ENCODE data around the gene CFAP47. TPM values are rescaled to one million over a fixed set of nuclear protein-coding genes. Genes with fewer than 3 reads are reported as not detected.

Gene CFAP47, protein sequence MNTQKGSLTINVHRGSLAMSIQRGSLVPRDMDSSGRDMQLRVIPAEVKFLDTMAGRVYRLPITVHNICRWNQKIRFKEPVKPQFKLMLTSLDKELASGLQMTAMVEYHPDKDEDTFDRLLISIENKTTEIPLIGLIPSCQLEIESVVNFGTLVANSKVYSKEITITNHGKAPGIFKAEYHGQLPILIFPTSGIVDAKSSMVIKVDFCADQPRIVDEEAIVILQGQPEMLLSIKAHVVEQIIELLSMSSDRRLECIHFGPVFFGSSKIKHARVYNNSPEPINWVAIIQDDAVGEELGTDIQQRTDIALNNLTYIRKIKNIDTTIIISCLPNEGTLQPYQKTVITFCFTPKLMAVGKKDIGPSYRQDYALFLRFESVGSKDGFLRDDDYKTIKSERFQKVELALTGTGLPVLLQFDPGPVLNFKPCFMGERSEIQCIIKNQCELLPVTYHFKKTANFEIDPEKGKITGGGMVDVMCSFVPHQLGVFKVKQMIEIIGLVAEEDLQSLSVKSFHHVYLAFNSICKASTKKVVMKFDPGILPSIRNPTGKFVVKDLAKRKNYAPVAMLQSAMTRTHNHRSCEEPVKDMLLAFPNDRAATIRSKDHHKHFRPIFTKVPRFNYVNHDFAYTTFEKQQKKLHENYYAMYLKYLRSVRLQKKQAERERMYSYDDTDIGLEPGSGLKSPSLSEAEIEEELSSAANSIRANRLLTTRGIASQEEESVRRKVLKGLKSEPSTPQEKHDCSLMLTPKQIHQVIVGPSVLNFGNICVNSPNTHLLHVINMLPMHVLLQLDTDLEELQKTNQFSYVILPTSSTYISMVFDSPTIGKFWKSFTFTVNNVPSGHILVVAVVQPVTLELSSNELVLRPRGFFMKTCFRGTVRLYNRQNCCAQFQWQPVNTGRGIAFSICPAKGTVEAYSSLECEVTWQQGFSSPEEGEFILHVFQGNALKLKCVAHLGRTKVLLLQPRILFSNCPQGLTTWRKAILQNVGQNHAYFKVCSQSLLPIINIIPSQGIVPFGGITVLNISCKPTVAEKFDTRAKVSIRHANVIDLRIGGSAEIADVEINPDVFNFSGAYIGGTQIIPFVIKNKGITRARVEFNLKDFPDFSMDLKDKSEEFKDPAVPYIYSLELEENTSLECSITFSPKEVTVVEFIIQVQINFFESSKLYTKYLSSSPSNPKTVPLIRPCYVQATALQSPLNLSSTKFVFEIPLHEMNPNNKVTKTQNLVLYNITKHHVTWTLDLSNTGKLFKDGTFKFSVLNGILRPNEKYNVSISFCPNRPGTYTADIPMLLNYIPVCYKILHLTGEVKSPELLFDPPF (N-terminal part only)
- total RNA-seq (10 to 100 TPM in 1 of 7 donors, under 1 TPM in 5, not detected in 1; 0.15 to 34.5 (median 0.80) TPM), polyA plus RNA-seq (under 1 TPM; 0.05 to 0.12 TPM)
- long read RNA-seq, donor 1: 0 reads
- long read RNA-seq, donor 2: 0 reads
- long read RNA-seq, donor 3: 0 reads

DNA sequence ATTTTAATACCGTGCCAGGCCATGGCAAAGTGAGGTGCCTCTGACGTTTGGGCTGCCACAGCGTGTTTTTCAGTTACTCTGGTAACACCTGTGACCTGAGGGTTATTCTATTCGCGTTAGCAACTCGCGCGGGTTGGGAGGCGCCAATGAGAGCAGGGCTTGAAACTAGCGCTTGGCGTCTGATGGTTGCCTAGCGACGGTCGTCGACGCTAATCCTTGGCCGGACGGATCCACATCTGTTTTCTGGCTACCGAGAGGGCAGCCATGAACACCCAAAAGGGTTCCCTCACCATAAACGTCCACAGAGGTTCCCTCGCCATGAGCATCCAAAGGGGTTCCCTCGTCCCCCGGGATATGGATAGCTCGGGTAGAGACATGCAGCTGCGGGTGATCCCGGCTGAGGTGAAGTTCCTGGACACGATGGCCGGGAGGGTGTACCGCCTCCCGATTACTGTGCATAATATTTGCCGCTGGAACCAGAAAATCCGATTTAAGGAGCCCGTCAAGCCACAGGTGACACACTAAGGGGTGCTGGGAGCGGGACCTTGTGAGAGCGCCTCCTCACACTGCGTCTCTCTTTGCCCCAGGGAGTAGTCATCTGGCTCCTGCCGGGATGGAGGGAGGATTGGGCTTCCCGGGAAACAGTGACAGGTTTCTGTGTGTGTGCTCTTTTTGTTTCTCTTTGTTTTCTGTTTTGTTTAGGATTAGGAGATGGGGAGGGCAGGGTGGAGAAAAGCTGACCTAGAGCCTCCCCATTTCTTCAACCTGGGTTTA is at the start of gene CFAP47:
CFAP47 (plus strand) TSS at position 199 of the 774 bp plus-strand sequence; CDS start at position 265, 66 bp downstream.
- TF ChIP-seq, protein P1, sequence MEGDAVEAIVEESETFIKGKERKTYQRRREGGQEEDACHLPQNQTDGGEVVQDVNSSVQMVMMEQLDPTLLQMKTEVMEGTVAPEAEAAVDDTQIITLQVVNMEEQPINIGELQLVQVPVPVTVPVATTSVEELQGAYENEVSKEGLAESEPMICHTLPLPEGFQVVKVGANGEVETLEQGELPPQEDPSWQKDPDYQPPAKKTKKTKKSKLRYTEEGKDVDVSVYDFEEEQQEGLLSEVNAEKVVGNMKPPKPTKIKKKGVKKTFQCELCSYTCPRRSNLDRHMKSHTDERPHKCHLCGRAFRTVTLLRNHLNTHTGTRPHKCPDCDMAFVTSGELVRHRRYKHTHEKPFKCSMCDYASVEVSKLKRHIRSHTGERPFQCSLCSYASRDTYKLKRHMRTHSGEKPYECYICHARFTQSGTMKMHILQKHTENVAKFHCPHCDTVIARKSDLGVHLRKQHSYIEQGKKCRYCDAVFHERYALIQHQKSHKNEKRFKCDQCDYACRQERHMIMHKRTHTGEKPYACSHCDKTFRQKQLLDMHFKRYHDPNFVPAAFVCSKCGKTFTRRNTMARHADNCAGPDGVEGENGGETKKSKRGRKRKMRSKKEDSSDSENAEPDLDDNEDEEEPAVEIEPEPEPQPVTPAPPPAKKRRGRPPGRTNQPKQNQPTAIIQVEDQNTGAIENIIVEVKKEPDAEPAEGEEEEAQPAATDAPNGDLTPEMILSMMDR (IDR thresholded peaks at IDR 0.05): no peak
- TF ChIP-seq EP300 (IDR thresholded peaks at IDR 0.05) (no peak), POLR2A (IDR thresholded peaks at IDR 0.05) (no peak)
- Histone ChIP-seq H3K36me3 (no peaks in the 10 kb centered on the region), H3K9me3 (no peaks in the 10 kb centered on the region), H3K27me3 (no peaks in the 10 kb centered on the region), H3K27ac (no peak within 1 kb of the TSS), H3K4me1 (ENCODE audit: insufficient read depth) (no peaks in the 10 kb centered on the region), H3K4me3 (no peak within 1 kb of the TSS)
- intact Hi-C loops (cut with DNase I): no loop called here
- no peak for DNase-seq
- WGBS, 3 donors: 21 to 40% (median 22%) methylated on average over 38 of the region's 38 CpGs

DNA sequence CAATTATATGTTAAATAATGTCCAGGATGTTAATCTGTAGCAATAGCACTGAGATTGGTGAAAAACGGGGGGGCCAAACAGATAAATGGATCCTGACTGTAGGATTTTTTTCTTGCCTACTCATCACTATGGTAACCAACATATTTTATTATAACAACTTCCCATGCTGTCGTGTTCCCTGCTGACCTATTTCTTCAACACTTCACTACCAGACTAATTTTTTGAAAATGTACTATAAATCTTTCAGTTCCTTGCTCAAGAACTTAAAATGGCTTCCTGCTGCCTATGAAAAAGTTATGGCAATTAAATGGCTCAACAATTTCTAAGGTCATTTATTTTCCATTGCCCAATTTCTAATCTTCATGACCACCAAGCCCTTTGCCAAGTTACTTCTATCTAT is 38.9 kb upstream of the CFAP47 start:
- H3K9me3 ChIP-seq: no peaks in the 10 kb centered on the region
- no peaks in the 10 kb centered on the region for H3K27me3 ChIP-seq
- no peak for TF ChIP-seq EP300 (IDR thresholded peaks at IDR 0.05)
- no peak for TF ChIP-seq POLR2A (IDR thresholded peaks at IDR 0.05)
- TF ChIP-seq, protein P1 (IDR thresholded peaks at IDR 0.05): no peak
- H3K27ac ChIP-seq: no peak overlapping the region
- no peaks in the 10 kb centered on the region for H3K4me1 ChIP-seq (ENCODE audit: insufficient read depth)
- DNase-seq: no peak
- no peaks in the 10 kb centered on the region for H3K36me3 ChIP-seq
- intact Hi-C loops (cut with DNase I): no loop called here
- WGBS, 3 donors: 20 to 35% (median 23%) methylated on average over 2 of the region's 2 CpGs
- no peak overlapping the region for H3K4me3 ChIP-seq

DNA sequence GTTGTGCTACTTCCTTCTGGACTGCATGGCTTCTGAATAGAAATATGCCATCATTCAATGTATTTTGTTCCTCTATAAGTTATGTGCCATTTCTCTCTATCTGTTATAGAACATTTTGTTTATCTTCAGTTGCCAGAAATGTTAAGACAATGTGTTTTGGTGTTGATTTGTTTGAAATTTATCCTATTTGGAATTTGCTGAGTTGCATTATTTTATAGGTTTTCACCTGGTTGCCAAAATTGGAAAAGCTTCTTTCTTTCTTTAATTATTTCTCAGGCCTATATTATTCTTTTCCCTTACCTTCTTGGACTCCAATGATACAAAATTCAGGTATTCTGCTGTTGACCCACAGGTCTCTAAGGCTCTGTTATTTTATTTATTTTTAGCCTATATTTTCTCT is 33.4 kb upstream of the CFAP47 start:
- Histone ChIP-seq H3K27ac (no peak overlapping the region), H3K36me3 (no peaks in the 10 kb centered on the region), H3K4me1 (ENCODE audit: insufficient read depth) (no peaks in the 10 kb centered on the region), H3K4me3 (no peak overlapping the region), H3K27me3 (no peaks in the 10 kb centered on the region), H3K9me3 (no peaks in the 10 kb centered on the region)
- intact Hi-C loops (cut with DNase I): no loop called here
- DNase-seq: no peak
- TF ChIP-seq EP300 (IDR thresholded peaks at IDR 0.05): no peak
- TF ChIP-seq POLR2A (IDR thresholded peaks at IDR 0.05): no peak
- TF ChIP-seq, protein P1 (IDR thresholded peaks at IDR 0.05): no peak

Data from ovary (tissue), 10 donors.